HG02870 (cell line): ENCODE results near the gene CNNM3.
"Not testable (repeated sequence)": the region's sequence is repeated elsewhere in the genome, so short reads cannot be mapped to it uniquely, and the experiment has no call there.

Source experiments
- ATAC-seq: cut with Tn5 transposase; IDR thresholded peaks from one replicate; pipeline ENCODE4 v1.9.1; 2021; ENCODE audit warnings: mild to moderate bottlenecking, moderate library complexity; ENCODE audit not compliant: unreplicated experiment

CNNM3 gene

DNA sequence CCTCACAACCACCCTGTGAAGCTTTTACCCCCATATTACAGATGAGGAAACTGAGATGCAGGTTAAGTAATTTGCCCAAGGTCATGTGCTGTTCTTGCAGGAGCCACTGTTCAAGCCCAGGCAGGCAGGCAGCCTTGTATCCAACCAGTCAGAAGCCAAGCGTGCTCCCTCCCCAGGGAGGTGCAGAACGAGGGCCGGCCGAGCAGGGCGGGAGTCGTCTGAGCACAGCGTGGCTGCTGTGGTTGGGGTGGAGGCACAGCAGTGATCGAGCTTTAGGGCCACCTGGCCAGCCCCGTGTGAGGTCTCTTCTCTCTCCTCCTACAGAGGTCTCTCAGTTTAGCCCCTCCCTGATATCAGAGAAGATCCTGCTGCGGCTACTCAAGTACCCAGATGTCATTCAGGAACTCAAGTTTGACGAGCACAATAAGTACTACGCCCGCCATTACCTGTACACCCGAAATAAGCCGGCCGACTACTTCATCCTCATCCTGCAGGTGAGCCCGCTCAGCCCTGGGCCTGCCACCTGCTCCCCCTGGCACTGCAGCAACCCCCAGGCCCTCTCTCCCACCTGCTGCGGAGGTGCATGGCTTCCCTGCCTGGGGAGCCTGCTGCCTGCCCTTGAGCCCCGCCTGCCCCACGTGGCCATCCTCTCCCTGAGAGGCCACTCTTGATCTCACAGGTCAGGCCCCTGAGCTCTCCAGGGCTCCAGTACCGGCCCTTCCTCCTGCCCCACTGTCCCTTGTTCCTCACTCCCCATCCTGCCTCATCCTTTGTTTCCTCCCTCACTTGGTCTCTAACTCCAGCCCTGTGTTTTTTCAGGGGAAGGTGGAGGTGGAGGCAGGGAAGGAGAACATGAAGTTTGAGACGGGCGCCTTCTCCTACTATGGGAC, 17.1 kb upstream of the CNNM3 start:
- no peak for ATAC-seq

DNA sequence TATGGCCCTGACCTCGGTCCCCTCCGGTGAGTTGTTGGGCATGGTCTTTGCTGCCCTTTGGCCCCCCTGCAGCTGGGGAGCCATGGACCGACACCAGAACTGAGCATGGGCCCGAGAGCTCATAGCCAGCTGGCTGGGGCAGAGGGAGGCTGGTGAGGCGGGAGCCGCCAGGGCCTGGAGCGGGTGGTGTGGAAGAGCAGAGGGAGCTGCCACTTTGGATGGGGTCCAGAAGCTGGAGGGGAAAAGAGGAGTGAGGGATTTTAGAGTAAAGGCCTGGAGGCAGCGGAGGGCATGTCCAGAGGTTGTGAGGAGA, 16.5 kb upstream of the CNNM3 start:
- ATAC-seq: no peak

DNA sequence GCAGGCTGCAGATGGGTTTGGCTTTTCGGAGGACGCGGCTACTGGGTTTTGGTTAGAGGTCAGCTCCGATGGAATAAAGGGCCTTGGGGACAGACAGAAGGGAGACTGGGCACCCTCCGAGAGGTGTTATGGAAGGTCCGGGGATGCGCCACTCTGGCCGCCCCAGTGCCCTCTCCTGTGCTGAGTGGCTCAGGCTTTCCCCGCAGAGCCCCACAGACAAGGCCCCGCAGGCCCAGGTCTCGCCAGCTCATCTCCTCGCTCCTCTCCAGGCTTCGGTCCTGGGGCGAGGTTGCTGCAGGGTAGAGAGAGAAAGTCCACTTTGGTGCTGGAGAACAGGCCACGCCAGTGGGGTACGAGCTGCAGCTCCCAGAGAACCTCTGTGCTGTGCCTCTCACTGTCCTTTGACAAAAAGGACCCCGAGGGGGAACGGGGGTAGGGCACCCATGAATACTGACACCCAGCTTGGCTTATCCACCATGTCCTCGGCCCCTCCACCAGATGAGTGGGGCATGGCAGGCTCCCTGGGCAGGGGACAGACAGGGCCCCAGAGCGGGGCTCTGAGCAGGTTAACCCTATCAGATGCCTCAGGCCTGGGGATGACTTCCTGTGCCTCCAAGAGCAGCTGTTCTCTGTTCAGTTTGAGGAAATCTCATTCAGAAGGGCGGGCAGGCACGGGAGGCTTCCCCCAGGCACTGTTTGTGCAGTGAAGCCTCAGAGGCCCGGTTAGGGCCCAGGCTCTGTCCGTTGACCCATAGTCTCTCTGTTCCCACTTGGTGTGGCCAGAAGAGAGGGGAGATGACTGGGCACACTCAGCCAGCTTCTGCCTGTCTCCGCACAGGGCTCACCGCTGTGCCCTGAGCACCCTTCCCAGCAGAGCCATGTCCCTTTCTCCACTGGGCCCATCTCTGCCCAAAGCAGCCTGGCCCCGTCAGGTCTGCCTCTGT, 15.7 kb upstream of the CNNM3 start:
- ATAC-seq: peak; percentile 8

DNA sequence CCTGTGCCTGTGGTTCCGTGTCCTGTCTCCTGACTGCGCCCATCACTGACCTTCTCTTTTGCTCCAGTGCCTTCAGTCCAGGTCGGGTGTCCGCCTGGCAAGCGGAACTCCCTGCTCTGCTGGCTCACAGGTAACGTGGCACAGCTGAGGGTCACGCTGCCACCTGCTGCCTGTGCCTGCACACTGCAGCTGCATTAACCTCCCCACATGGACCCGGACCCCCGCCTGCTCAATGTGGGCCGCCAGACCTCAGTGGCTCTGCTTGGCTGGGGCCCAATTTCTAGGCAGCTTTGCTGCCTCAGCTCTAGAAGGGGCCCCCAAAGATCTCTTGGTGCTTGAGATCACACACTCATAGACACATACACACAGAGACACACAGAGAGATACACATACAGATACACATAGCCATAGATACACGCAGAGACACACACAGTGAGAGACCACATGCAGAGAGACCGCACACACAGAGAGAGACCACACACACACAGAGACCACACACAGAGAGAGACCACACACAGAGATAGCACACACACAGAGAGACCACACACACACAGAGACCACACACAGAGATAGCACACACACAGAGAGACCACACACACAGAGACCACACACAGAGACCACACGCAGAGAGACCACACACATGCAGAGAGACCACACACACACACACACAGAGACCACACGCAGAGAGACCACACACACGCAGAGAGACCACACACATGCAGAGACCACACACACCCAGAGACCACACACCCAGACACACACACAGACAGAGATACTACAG, 14.9 kb upstream of the CNNM3 start:
- peak; percentile 71 for ATAC-seq

DNA sequence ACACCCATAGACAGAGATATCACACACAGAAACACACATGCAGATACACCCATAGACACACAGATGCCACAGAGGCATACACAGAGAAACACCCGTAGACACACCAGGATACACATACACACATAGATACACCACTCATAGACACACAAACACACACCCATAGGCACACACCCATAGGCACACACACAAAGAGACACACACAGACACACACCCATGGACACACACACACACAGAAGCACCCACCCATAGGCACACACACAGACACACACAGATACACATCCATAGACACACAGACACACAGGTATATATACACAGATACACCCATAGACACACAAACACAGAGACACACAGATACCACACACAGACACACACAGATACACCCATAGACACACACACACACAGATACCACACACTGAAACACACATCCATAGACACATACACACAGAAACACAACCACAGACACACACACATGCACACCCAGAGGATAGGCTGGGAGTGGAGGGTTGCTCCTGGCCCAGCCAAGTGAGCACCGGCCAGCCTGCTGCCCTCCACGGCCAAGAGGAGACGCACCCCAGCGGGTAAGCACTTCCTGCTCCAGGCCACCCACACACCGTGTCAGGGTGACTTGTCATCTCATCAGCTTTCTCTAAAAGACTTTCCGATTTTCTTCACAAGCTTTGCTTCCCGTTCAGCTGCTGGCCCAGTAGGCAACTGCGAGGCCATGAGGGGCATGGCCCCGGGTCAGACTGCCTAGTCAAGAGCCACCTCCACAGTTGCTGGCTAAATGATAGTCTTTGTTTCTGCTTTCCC, 14.1 kb upstream of the CNNM3 start:
- ATAC-seq: no peak

DNA sequence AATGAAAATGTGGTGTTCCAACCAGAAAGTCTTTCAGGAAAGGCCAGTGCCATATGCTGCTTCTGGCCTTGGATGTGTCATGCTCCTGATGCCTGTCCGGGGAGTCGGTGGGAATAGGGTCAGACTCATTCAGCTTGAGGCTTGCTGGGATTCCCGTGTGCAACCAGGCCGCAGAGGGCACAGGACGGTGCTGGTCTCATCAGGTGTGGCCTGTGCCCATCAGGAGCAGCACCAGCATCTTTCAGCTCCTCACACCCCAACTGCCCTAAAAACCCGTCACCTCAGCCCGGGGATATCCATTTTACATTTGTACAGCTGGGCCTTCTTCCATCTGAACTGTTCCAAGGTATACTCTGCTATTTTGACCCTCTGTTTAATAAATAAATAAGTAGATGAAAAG, 13.3 kb upstream of the CNNM3 start:
- no peak for ATAC-seq

DNA sequence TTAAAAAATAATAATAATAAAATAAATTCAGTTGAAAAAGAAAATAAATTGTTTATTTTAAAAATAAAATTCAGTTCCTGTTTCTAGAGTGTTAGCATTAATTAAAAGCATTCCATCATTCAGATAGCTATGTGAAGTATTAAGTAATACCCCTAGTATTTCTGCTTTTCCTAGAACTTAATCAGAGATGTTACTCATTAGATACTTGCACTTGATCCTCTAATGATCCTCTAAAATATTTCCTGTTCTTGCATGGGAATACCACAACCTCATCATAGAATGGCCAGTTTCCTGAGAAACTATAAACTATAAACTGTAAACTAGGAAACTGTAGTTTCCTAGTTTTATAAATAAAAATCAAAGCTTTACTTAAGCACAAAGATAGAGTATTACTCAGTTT, 11.1 kb upstream of the CNNM3 start:
- ATAC-seq: no peak

DNA sequence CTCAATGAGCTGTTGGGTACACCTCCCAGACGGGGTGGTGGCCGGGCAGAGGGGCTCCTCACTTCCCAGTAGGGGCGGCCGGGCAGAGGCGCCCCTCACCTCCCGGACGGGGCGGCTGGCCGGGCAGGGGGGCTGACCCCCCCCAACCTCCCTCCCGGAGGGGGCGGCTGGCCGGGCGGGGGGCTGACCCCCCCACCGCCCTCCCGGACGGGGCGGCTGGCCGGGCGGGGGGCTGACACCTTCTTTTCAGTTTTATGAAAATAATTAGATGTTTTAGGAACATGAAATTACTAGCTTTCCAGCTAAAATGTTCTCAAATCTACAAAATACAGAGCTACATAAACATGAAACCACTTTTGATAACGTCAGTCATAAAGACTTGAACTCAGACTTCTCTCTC, 10.1 kb upstream of the CNNM3 start:
- ATAC-seq: not testable (repeated sequence)

DNA sequence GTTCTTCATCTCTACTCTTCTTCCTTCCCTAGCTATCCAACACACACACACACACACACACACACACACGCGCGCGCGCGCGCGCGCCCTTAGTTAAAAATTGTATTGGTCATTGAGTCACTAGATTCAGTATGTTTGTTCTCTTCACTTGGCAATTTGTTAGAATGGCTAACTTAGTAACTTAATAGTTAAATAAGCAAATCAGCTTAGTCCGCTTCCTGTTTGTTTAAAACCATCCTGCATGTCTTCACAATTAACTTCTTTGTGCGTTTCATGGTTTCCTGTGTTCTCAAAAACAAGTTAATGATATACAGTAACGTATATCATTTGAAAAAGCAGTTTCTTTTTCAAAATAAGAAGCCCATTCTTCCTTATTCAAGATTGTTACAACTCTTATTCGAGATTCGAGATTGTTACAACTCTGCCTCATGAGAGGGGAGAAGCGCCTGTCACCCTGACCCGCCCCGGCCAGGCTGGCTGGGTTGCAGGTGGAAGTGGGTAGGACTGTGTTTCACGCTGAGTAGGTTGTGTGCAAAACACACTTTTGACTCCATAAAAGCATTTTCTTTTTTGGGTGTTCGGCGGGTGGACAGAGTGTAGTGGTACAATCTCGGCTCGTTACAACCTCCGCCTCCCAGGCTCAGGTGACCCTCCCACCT, 9.5 kb upstream of the CNNM3 start:
- ATAC-seq: no peak

DNA sequence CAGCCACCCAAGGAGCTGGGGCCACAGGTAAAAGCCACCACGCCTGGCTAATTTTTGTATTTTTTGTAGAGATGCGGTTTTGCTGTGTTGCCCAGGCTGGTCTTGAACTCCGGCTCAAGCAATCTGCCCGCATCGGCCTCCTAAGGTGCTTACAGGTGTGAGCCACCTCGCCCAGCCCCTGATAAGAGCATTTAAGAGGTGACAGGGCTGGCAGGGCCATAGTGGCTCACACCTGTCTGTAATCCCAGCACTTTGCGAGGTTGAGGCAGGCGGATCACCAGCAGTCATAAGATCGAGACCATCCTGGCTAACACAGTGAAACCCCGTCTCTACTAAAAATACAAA, 9.0 kb upstream of the CNNM3 start:
- ATAC-seq: no peak

DNA sequence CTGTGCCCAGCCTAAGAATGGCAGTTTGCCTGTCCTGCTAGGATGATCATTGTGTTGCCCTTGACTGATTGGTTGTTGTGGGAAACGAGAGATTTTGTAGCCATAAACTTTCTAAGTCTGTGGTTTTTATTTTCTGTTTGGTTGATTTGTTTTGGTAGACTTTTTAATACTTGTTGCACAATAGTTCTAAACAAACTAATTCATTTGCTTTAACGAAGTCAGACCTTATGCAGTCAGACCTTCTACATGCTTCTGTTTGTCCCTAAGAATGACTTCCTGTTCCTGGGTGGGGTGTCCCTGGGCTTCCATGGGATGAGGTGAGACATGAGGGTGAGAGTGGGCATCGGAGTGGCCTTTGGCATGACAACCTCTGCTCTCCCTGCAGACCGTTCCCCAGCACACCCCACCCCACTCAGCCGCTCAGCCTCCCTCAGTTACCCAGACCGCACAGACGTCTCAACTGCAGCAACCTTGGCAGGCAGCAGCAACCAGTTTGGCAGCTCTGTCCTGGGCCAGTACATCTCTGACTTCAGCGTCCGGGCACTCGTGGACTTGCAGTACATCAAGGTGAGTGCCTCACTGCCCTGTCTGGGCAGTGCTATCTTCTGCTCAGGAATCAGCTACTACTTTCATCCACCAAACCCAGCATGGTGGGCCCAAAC, 7.8 kb upstream of the CNNM3 start:
- no peak for ATAC-seq

DNA sequence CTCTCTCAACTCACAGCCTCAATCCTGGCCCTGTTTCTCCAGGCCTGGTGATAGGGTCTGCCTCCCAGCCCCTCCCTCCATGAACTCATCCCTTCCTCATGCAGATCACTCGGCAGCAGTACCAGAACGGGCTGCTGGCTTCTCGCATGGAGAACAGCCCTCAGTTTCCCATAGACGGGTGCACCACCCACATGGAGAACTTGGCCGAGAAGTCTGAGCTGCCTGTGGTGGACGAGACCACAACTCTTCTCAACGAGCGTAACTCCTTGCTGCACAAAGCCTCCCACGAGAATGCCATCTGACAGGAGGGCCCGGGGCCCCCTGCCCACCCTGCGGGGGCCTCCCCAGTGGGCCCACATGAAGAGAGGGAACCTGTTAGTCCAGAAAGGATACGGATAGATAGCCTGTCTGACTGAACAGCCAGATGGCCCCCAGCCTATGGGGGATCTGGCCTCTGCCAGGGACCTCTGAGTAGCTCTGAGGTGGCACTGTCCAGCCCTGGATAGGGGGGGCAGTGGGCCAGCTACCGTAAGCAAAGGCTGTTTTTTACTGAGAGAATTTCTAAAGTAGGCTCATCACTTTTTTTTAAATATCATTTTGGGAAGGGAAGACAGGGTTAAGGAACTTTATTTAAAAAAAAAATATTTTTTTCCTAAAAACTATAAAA, 6.7 kb upstream of the CNNM3 start:
- ATAC-seq: no peak

DNA sequence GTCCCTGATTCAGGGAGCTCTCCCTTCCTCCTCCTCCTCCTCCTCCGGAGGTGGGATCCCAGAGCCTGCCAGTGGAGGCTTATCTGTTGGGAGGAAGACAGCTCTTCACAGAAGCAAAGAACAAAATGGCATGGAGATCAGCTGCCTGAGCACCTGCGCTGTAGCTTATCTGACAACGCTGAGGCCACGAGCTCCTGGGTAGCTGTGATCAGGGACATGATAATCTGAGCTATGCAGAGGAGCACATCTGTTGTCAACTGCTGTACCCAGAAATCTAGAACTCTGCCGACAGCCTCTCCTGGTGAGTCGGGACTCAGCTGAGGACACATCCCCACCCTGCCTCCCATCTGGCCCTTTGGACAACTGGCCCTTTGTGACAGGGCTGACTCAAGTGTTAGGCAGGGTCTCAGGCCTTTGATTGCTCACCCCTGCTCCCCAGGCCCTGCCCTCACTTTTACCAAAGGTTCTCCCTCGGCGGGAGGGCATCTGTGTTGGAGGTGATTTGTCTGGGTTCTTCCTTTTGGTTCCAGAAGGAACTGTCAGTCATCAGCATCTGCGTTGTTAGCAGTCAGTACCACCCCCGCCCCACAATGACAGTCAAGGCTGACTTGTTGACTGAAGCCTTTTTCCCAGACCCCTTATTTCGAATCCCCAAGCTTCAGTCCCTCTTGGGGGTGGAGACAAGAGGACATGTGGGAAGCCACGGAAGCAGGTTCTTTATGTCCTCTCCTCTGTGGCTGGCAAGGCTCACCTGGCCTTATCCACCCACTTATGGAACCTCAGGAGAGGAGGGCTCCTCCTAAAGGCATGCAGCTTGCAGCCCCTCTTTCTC, 5.9 kb upstream of the CNNM3 start:
- no peak for ATAC-seq

DNA sequence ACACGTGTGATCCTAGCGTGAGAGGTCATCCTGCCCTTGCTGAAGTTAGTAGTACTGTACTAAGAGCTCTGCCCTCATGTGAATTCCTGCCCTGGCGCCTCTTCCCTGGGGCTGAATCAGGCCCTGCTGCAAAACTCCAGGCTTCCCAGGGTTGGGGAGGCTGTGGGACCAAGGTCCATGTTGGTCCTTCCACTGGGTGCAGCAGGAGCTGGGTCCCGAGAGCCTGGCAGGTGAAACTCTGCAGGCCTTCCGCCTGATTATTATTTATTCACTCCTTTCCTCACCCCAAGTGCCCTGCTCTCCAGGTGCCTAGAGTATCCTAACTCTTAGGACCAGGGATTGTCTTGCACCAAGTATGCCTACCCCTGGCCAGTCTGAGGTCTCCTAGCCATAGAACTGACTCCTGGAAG, 5.3 kb upstream of the CNNM3 start:
- no peak for ATAC-seq

DNA sequence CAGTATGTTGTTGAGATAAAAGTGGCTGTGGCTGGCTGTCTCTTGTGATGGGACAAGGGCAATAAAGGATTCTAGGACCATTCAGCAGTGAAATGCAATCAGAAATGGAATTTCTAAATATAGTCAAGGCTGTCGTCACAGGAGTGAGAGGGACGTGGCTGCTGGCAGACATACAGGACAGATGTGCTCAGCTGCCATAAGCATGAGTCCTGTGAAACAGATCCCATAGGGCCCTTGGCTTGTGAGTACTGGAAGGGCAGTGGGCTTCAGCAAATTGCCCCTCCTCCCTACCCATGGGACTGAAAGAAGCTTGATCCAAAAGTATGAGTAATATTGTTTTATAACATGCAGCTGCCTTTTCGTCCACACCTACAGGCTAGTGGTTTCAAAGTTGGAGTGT, 4.2 kb upstream of the CNNM3 start:
- ATAC-seq: no peak

DNA sequence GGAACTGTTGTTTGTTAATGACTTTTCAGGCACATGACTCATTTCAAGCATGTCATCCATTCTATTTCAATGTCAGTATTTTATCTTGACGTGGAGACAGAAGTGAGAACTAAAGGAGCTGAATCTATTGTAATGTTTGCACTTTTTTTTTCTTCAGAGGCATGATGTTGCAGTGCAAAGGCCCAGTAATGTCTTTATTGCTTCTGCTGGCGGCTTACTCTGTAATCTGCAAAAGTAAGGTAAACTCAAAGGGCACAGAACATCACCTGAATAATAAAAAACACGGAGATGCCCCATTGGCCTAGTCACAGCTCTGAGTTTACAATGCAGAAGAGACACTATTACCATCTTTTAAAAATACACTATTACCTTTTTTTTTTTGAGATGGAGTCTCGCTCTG, 2.4 kb upstream of the CNNM3 start:
- ATAC-seq: no peak

DNA sequence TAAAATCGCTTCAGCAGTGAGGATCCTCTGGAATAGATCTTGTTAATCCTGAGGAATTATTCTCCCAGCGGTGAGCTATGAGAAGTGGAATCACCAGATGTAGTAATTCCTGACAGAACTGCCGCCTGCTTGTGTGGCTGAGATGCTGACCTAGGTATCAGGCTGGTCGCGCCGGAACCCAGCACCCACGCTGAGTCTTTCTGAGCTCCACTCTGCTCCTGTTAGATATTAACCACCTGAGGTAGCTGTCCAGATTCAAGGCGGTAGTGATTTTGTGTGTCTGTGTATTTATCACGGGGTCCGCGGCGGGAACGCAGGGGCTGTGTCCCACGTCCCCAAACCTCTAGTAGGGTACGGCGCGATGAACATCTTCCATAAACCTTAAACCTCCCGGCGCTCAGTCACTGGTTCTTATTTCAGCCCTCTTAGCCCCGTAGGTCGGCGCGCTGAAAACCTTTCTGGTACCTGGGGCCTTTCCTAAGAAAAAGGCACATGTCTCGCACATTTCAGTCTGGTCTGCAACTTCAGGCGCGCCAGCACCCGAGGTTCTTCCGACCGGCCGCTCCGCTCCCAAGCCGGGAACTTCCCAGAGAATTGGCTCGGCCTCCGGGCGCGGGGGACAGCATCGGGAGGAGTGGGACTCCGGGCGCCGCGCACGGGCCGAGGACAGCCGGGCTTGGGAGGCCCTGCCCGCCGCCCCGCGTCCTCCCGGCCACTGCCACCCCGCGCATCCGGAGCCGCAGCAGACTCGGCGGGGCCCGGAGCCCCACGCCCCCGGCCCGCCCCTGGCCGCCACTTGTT, 542 bp upstream of the CNNM3 start:
- no peak for ATAC-seq
